Motor neuron (in vitro differentiated cells): ENCODE data around the gene MTNR1A. TPM values are rescaled to one million over a fixed set of nuclear protein-coding genes. Genes with fewer than 3 reads are reported as not detected.

ENCODE experiments used
- ATAC-seq, 8 experiments: fragments of 200-7000 bp; cut with Tn5 transposase; replicated peaks in 6 of 8; 2 replicates each; pipeline ENCODE4 v1.8.0; 2021; ENCODE audit warnings: mild to moderate bottlenecking in 8 of 8, moderate library complexity in 8 of 8
- H3K27ac ChIP-seq, 2 donors: fragments of 250-450 bp; sonication (Bioruptor Pico); 2 replicates each; pipeline ENCODE4 v1.9.0; 2021; ENCODE audit warnings: antibody characterized with exemption in 2 of 2, mild to moderate bottlenecking in 2 of 2, moderate library complexity in 1 of 2
- H3K4me1 ChIP-seq, 2 donors: fragments of 250-450 bp; sonication (Bioruptor Pico); replicated peaks in 1 of 2; 2 replicates each; pipeline ENCODE4 v1.6.1; 2021; ENCODE audit warnings: antibody characterized with exemption in 2 of 2, mild to moderate bottlenecking in 2 of 2, moderate library complexity in 1 of 2
- H3K4me3 ChIP-seq, 5 donors: fragments of 250-450 bp; sonication (Bioruptor Pico); 2 replicates each; pipeline ENCODE4 v1.9.0; 2021; ENCODE audit warnings: antibody characterized with exemption in 5 of 5, mild to moderate bottlenecking in 5 of 5, moderate library complexity in 4 of 5
- WGBS, 10 experiments: fragments of 450-650 bp; shearing (Covaris generic); methylation state at CpG; one replicate each; pipeline ENCODE4 v1.0.0; 2022; 5-methylcytosine and 5-hydroxymethylcytosine counted together
- in situ Hi-C, 9 experiments: fragments of 400-800 bp; cut with MboI; loops; one replicate each; pipeline ENCODE4 v1.15.0; 2021; ENCODE audit warnings: low sequenced_read_pairs in 9 of 9, low pct_unique_long_range_greater_than_20kb in 2 of 9; ENCODE audit not compliant: unreplicated experiment in 9 of 9
- total RNA-seq, 8 experiments: library from RNA; unstranded; fragments of 300-600 nt; gene quantifications; 2 replicates each; pipeline versions ENCODE4 v1.2.3 to v1.2.4, GENCODE V29; 2022

Gene MTNR1A
- total RNA-seq = under 1 TPM in 4 of 8 experiments, not detected in 4; 0.11 to 0.57 (median 0.32) TPM

- Histone ChIP-seq H3K4me1 (no peaks in the 10 kb centered on the region), H3K4me3 (peak within 1 kb of the TSS; percentile 39 to 47 (median 43)), H3K27ac (no peak within 1 kb of the TSS)
- ATAC-seq = peak in 6 of 8 experiments; percentile 62 to 81 (median 70)
- in situ Hi-C loops = loop anchor here in 1 of 9 experiments (25.0 kb wide), 1 partner anchor 218 kb away; no protein-coding TSS in a partner anchor
- WGBS, 10 experiments = 0 to 50% (median 4%) methylated on average over 1 to 18 of the region's 91 CpGs; no CpG with 5 or more reads in 4 of the 10 experiments
Measured at GRCh38 chr4:186554914-186555827, at the start of gene MTNR1A. Gene MTNR1A (minus strand): TSS chr4:186555567. CDS start chr4:186555365, 202 bp downstream.

GRCh38 chr4:186604124-186604807, 48.9 kb upstream of the MTNR1A start:
- Histone ChIP-seq H3K4me3 (no peak overlapping the region), H3K27ac (no peak overlapping the region), H3K4me1 (no peaks in the 10 kb centered on the region)
- WGBS, 10 experiments = 63 to 100% (median 88%) methylated on average over 3 to 6 of the region's 7 CpGs
- ATAC-seq = no peak
- in situ Hi-C loops = no loop called here

- Histone ChIP-seq H3K4me1 (no peaks in the 10 kb centered on the region), H3K4me3 (no peak overlapping the region), H3K27ac (no peak overlapping the region)
- in situ Hi-C loops = no loop called here
- 79 to 100% (median 96%) methylated on average over 1 to 6 of the region's 9 CpGs; no CpG with 5 or more reads in 4 of the 10 experiments for WGBS, 10 experiments
- no peak for ATAC-seq
Measured at GRCh38 chr4:186602978-186603377, 47.6 kb upstream of the MTNR1A start.

GRCh38 chr4:186599483-186599882, 44.1 kb upstream of the MTNR1A start:
- Histone ChIP-seq H3K4me3 (no peak overlapping the region), H3K4me1 (no peaks in the 10 kb centered on the region), H3K27ac (no peak overlapping the region)
- ATAC-seq = no peak
- in situ Hi-C loops = loop anchor here in 4 of 9 experiments (25.0 kb wide), 2 partner anchors 287 to 312 kb away; no protein-coding TSS in a partner anchor
- 79 to 100% (median 96%) methylated on average over 1 to 8 of the region's 10 CpGs; no CpG with 5 or more reads in 3 of the 10 experiments for WGBS, 10 experiments

GRCh38 chr4:186598686-186599085, 43.3 kb upstream of the MTNR1A start:
- ATAC-seq = no peak
- H3K27ac ChIP-seq = no peak overlapping the region
- H3K4me1 ChIP-seq = no peaks in the 10 kb centered on the region
- no peak overlapping the region for H3K4me3 ChIP-seq
- in situ Hi-C loops = loop anchor here in 4 of 9 experiments (25.0 kb wide), 2 partner anchors 286 to 311 kb away; no protein-coding TSS in a partner anchor
- WGBS, 10 experiments = 87 to 100% (median 100%) methylated on average over 1 to 5 of the region's 7 CpGs; no CpG with 5 or more reads in 4 of the 10 experiments

- H3K4me3 ChIP-seq = no peak overlapping the region
- in situ Hi-C loops = loop anchor here in 4 of 9 experiments (25.0 kb wide), 2 partner anchors 285 to 310 kb away; no protein-coding TSS in a partner anchor
- WGBS, 10 experiments = 89 to 100% (median 93%) methylated on average over 1 to 20 of the region's 23 CpGs; no CpG with 5 or more reads in 1 of the 10 experiments
- H3K27ac ChIP-seq = no peak overlapping the region
- no peak for ATAC-seq
- H3K4me1 ChIP-seq = no peaks in the 10 kb centered on the region
Measured at GRCh38 chr4:186596850-186597390, 41.6 kb upstream of the MTNR1A start.

GRCh38 chr4:186596346-186596745, 41.0 kb upstream of the MTNR1A start:
- Histone ChIP-seq H3K4me1 (no peaks in the 10 kb centered on the region), H3K27ac (no peak overlapping the region), H3K4me3 (no peak overlapping the region)
- in situ Hi-C loops = loop anchor here in 4 of 9 experiments (25.0 kb wide), 2 partner anchors 284 to 309 kb away; no protein-coding TSS in a partner anchor
- WGBS, 10 experiments = 84 to 100% (median 96%) methylated on average over 1 to 5 of the region's 12 CpGs; no CpG with 5 or more reads in 3 of the 10 experiments
- ATAC-seq = no peak

GRCh38 chr4:186593587-186593973, 38.2 kb upstream of the MTNR1A start:
- WGBS, 10 experiments = 57 to 100% (median 93%) methylated on average over 1 to 7 of the region's 7 CpGs; no CpG with 5 or more reads in 4 of the 10 experiments
- in situ Hi-C loops = loop anchor here in 4 of 9 experiments (25.0 kb wide), 2 partner anchors 281 to 306 kb away; no protein-coding TSS in a partner anchor
- Histone ChIP-seq H3K4me3 (no peak overlapping the region), H3K4me1 (no peaks in the 10 kb centered on the region), H3K27ac (no peak overlapping the region)
- no peak for ATAC-seq

- no peak overlapping the region for H3K4me3 ChIP-seq
- H3K27ac ChIP-seq = no peak overlapping the region
- WGBS, 10 experiments = 48 to 100% (median 91%) methylated on average over 1 to 13 of the region's 13 CpGs
- no peak for ATAC-seq
- H3K4me1 ChIP-seq = no peaks in the 10 kb centered on the region
- in situ Hi-C loops = loop anchor here in 4 of 9 experiments (25.0 kb wide), 2 partner anchors 281 to 306 kb away; no protein-coding TSS in a partner anchor
Measured at GRCh38 chr4:186592966-186593586, 37.7 kb upstream of the MTNR1A start.

- no peak overlapping the region for H3K27ac ChIP-seq
- in situ Hi-C loops = loop anchor here in 4 of 9 experiments (25.0 kb wide), 2 partner anchors 280 to 305 kb away; no protein-coding TSS in a partner anchor
- 88 to 100% (median 99%) methylated on average over 2 to 7 of the region's 8 CpGs; no CpG with 5 or more reads in 2 of the 10 experiments for WGBS, 10 experiments
- no peak overlapping the region for H3K4me3 ChIP-seq
- no peaks in the 10 kb centered on the region for H3K4me1 ChIP-seq
- ATAC-seq = no peak
Measured at GRCh38 chr4:186592445-186592844, 37.1 kb upstream of the MTNR1A start.

- ATAC-seq = no peak
- Histone ChIP-seq H3K4me1 (no peaks in the 10 kb centered on the region), H3K27ac (no peak overlapping the region), H3K4me3 (no peak overlapping the region)
- in situ Hi-C loops = loop anchor here in 4 of 9 experiments (25.0 kb wide), 2 partner anchors 279 to 304 kb away; no protein-coding TSS in a partner anchor
- 76 to 100% (median 90%) methylated on average over 1 to 5 of the region's 6 CpGs; no CpG with 5 or more reads in 1 of the 10 experiments for WGBS, 10 experiments
Measured at GRCh38 chr4:186591651-186592050, 36.3 kb upstream of the MTNR1A start.

GRCh38 chr4:186588503-186588902, 33.1 kb upstream of the MTNR1A start:
- in situ Hi-C loops = loop anchor here in 6 of 9 experiments (10.0 to 25.0 kb wide), 3 partner anchors 276 to 301 kb away; no protein-coding TSS in a partner anchor
- ATAC-seq = no peak
- 84 to 100% (median 97%) methylated on average over 1 to 7 of the region's 20 CpGs; no CpG with 5 or more reads in 4 of the 10 experiments for WGBS, 10 experiments

More at GRCh38 chr4:186588503-186588902, 33.1 kb upstream of the MTNR1A start:
- Histone ChIP-seq H3K27ac (no peak overlapping the region), H3K4me3 (no peak overlapping the region), H3K4me1 (no peaks in the 10 kb centered on the region)
